HG03135 (cell line): Measurements from ENCODE around the gene CHST15.

ENCODE experiments used
- ATAC-seq: cut with Tn5 transposase; IDR thresholded peaks from one replicate; pipeline ENCODE4 v1.9.1; 2021; ENCODE audit warnings: mild to moderate bottlenecking, moderate library complexity; ENCODE audit not compliant: unreplicated experiment

Gene CHST15, protein sequence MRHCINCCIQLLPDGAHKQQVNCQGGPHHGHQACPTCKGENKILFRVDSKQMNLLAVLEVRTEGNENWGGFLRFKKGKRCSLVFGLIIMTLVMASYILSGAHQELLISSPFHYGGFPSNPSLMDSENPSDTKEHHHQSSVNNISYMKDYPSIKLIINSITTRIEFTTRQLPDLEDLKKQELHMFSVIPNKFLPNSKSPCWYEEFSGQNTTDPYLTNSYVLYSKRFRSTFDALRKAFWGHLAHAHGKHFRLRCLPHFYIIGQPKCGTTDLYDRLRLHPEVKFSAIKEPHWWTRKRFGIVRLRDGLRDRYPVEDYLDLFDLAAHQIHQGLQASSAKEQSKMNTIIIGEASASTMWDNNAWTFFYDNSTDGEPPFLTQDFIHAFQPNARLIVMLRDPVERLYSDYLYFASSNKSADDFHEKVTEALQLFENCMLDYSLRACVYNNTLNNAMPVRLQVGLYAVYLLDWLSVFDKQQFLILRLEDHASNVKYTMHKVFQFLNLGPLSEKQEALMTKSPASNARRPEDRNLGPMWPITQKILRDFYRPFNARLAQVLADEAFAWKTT

DNA sequence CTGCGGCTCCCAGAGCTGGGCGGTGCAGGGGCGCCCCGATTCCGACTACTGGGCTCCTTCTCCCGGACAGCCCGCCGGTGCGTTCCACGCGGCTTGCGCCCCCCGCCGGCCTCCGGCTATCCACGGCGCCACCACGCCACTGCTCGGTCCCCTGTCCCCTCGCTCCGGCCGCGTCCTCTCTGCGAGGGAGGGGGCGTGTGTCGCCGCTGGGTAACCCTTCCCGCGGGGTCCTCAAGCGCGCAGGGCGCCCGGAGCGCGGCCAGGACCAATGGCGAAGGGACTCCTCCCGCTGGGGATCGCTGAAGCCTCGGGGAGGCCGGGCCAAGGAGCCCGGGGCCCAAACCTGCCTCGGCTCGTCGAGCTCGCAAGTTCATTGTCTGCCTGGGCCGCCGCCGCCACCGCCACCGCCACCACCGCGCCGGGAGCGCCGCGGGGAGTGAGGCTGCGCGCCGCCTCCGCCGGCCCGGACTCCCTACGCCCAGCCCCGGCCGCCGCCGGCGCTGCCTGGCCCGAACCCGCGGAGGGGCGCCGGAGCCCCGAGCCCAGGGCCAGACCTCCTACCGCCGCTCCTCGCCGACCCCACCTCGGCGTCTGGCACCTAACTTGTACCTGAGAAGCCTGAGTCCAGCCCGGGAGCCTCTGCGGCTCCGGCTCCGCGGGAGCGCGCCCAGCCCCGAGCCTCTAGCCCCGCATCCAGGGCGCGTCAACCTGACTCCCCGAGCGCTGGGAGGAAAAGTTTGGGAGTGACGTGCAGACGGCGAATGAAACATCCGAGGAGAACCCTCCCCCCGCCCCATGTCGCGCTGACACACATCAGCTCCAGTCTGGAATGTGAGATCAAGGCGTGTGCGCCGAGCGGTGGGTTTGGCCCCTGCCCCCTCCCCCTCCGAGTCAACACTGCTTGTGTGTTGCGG lies at the start of gene CHST15:
Gene CHST15 (minus strand): TSS at position 739 of the 914 bp plus-strand sequence. CDS start 47,386 bp downstream, outside the sequence.
- ATAC-seq: no peak

DNA sequence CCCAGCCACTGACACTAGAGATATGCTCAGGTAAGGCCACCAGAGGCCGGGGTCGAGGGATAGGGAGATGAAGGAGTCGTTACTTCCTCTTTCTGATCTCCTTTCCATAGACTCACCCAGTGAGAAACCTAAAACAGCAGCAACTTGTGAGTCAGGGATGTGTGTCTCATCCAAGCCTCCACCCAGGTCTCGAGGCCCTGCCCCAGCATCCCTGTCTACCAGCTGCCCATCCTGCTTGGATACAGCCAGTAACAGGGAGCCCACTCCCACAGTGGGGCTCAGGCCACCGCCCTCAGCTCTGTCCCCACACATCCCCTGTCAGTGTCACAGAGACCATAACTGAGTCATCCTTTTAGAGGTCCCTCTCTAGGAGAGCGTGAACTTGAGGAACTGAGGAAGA lies 49.6 kb upstream of the CHST15 start:
- ATAC-seq: no peak

DNA sequence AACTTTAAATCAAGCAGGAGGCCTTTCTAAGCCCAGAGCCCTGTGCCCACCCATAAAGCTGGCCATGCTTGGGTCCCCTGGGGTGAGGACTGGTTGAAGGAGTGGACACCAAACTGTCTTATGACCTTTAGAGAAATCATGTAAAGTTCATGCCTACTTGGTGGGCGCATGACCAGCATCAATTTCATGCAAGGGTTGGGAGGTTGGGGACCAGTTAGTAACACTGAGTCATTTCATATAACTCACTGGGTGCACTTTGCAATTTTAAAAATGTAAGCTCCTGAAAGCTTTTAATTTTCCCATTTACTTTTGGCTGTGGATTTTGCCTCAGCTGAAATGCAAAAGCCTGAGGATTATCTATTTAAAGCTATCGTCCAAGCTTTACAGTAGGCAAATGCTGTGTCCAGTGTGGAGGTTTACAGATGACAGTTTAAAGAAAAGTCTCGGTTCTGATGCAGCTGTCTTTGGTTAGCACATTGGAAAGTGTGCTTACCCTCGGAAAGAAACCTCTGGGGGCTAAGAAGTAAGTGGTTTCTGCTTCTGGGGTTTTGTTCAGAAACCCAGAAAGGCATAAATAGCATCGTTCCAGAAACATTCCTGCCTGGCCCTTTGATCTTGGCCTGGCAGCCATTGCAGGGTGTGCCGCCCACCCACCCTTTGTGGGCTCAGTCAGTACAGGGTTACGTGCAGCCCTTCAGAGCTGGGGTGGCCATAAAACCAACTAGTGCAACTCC lies 48.8 kb upstream of the CHST15 start:
- no peak for ATAC-seq

DNA sequence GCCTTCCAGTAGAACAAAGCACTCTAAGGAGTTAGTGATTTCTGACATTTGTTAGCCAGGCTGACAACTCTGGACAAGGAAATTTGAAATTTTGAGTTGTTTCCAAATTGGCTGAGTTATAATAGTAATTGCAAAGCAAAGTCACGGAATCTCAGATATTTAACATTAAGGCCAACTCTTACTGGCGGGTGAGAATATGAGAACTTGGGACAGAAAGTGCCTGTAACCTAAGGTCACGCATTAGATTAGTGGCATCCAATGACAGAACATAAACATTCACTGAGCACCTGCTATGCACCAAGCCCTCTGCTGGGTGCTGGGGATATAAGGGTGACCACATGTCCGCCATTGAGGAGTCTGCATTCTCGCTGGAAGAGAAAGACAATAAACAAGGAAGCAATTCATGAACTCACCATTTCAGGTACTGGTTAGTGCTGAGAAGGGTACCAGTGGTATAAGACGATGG lies 45.5 kb upstream of the CHST15 start:
- no peak for ATAC-seq

DNA sequence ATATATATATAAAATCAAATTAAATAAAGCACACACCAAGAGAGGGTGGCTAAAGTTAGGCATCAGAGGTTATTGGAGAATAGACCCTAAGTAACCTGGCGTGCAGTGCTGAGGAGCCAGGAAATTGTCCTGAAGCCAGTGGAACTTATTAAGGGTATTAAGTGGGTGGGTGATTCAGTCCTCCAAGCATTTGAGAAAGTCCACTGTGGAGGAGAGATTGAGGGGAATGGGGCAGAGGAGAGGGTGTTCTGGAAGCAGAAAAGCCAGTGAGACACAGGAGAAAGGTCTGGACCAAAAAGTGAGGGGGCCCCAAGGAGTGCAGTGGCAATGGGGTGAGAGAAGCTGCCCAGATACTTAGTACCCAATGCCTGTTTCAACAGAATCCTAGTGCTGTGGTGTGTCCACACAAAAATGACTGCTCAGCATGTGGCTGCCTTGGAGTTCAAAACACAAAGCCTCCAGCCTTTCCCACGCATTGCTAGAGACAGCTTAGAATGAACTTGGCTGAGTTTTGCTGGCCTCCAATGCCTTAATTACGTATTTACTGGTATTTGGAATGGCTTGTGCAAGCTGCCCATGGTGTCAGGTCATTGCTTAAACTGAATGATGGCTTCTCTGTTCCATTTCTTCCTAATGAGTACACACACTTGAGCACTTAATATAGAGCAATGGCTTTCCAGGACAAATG lies 44.9 kb upstream of the CHST15 start:
- ATAC-seq: no peak

DNA sequence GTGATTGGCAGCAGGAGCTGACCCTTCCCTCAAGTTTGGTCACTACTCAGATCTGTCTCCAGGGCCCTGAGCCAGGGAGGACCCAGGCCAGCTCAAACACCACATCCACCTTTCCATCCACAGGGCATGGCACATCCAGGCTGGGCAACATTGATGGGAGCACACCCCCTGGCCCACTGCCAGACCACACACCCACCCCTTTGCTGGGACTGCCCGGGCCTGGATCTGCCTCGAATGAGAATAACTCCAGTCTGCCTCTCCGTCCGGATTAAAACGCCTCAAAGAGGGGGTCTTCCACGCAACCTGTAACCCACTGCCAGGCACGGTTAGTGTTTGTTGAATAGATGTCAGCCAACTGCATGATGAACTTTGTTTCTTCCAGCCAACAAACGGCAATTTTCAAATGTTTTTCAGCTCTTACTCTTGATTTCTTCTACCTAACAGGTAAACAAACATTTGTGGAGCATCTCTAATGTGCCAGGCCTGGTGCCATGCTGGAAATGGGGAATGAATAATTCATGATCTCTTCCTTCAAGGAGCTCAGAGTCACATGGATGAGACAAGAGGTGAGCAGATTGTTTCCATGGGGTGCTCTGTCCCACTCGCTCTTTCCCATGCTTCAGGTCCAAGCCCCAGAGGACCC lies 41.0 kb upstream of the CHST15 start:
- ATAC-seq: no peak

DNA sequence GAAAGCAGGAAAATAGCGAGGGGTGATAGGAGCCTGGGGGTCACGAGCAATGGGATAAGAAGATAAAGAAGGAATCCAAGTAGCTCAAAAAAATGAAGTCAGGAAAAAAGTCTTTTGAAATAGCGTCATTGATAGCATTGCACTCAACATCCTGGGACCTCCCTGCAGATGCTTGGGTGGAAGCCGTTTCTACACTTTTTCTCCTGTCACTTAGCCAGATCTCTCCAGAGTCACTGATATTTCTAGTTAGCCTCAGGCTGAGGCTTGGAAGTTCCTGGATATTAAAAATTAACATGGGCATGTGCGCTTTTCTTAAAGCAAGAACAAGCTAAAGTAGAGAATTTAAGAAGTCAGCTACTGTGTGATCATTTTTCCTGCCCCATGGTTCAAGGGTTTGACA lies 39.5 kb upstream of the CHST15 start:
- ATAC-seq: no peak

DNA sequence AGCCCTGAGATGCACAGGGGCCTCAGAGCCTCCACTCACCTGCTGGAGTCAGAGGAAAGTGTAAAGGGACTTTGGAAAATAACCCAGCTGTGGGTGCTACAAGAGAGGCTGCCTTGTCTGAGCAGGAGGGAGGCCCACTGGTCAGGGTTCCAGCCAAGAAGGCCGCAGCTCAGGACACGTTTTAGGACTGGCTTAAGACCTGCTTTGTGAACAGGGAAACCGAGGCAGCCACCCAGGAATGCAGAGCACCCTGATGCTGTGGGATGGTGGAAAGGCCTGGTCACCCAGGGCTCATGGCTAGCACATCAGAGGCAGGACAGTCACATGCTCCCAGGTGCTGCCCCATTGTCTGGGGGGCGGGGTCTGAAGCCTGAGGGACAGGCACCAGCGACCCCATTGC lies 38.9 kb upstream of the CHST15 start:
- no peak for ATAC-seq

DNA sequence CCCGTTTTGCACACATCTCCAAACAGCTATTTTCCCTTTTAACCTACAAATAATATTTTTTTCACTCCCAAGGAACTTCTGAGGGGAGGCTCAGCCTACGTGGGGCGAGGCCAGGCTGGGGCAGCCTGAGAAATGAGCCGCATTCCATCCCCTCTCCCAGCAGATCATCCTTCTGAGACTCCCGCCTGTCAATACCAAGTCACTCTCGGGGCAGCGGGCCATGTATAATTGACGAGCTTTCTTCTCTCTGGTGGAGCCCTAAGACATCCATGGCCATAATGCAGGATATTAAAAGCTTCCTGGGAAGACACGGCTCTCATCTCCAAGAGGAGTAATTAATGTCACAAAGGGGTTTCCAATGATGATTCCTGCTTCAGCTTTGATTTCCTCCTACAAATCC lies 37.8 kb upstream of the CHST15 start:
- ATAC-seq: no peak

DNA sequence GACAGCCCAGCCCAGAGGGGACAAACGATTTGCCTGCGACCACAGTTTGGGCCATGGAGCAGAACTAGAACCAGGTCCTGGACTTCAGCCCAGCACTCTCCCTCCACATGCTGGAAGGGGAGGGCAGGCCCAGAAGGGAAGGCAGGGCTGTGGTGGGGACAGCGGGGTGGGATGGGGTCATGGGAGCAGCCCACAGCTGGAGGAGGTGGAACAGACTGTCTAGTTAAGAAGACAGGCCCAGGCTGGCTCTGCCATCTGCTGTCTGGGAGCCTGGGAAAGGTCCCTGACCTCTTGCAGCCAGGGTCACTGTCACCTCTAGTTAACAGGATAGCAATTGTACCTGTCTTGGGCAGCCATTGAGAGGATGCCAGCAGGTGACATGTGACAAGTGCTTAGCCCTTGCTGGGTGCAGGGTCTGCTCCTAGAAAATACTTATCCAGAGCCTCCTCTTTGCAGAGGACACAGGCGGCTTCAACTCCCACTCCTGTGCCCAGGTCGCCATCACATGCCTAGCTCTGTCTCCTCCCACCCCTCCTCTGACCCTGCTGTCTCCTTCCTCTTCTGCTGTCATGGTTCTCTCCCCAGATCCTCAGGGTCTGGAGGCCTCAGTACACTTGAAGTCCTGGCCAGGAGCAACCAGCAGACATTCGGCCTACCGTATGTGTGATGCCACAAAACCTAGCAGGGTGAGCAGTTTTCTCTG lies 37.0 kb upstream of the CHST15 start:
- ATAC-seq: no peak

DNA sequence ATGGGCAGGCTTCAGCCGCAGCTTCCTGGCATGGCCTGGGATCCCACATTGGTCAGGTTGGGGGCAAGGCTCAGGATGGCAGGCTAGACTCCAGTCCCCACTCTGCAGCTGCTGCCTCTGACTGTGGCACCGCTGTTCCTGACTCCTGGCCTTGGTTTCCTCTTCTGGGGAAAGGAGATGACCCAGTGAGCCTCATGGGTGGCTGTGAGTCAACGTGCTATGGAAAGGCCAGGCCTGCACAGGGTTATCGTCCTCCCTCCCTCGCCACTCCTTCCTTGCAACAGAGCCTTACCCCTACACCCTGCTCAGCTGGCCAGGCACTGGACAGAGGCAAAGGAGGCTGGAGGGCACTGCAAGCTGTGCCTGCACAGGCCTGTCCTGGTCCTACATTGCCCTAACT lies 36.1 kb upstream of the CHST15 start:
- ATAC-seq: no peak

DNA sequence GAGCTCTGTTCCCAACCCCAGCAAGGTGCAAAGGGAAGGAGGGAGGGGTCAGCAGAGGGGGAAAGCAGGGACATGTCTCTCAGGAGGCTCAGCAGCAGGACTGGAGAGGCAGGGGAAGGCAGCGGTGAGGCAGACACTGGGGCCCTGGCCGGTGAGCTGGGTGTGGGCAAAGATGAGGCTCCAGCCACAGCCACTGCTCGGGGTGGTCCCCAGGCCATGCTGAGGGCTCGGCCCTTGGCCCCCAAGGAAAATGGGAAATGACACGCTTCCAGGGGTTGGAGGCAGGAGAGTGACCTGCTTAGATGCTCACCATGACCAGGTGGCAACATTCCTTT lies 35.4 kb upstream of the CHST15 start:
- ATAC-seq: no peak

DNA sequence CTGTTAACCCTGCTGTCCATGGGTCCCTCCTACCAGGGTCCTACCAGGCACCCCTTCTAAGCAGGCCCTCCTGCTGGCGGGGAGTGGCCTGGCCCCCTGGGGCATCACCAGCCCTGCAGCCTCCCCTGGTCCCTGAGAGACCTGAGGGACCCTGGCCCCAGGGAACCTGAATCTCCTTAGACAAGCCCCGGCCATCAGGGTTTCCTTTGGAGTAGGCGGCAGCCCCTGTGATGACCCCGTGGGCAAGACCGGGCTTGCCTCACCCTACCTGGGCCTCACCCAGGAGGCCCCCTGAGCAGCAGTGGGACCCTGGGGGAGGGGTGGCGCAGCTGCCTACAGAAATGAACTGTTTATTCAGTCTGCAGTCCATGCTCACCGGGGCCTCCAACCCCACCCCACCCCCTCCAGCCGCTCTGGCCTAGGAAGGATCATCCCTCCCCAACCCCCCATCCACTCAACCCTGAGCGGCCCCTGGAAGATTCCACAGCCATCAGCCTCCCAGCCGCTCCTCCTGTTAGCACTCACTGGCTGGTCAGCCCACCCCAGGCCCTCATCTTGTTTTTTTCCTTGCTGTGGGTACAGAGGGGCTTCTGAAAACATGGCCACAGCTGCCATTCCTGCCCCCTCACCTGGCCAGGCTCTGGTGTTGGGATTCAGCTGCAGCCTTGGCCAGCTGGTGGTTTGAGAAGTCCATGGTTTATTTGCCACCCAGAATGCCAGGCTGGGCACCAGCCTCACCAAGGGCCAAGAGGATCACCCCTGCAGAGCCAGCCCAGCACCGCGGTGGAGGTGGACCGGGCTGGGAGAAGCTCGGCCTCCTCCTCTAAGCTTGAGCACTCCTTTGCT lies 34.8 kb upstream of the CHST15 start:
- ATAC-seq: no peak

DNA sequence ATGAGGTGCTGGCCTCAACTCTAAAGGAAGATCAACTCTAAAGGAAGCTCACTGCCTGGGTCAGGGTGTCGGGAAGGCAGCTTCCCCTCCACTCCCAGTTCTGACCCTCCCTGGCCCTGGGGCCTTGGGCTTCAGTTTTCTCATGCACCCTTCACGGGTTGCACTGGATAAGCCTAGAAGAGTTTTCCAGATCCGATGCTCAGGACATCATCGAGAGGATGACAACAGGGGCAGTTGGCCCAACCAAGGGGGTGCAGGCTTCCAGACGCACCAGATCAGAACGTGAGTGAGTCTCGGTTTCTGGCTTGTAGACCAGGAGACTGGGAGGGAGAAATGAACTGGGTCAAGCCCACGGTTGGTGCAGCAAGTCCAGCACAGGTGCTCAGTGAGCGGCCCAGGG lies 34.2 kb upstream of the CHST15 start:
- ATAC-seq: no peak

DNA sequence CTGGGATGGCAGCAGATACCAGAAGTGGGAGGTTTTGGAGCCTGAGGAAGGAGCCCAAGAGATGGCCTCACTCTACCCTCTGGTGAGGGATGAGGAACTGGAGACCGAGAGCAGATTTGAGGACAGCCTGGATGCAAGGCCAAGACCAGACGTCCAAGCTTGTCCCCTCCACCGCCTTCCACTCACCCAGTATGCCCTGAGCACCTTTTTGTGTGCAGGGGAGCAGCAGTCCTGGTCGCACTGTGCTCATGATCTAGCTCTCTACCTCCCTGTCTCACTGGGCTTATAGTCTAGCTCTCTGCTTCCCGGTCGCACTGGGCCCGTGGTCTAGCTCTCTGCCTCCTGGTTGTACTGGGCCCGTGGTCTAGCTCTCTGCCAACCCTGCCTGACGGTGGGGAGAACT lies 33.6 kb upstream of the CHST15 start:
- ATAC-seq: no peak

DNA sequence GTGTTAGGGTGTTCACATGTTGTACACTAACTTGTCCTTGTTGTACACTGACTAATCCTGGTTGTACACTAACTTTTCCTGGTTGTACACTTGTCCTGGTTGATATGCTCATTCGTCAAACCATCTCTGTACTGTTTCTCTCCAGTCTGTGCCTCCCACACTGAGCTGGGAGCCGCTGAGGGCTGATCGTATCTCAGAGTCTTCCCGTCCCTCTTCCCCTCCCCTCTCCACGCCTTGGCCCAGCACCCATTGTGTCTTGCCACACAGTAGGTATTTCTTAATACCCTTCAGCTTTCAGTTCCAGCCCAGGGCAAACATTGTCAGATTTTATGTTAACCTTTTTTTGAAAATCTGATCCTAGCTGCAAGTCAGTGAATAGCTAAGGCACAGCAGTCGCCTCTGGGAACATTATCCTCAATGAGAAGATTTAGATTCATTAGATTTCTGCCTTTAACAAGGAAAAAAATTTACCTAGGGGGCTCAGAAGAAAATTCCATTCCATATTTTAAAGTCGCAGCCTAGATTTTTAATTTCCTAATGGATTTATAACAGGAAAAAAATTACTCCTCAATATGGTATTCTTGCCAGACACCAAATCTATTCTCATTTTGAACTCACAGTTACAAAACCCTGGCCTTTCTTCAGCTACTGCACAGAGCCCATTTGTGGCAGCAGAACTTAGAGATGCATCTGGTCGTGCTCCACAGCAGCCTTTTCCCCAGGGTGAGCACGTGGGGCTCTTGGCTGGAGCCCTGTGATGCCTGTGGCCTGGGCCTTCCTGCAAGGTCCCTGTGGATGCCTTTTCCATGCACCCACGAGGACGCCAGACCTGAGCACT lies 33.0 kb upstream of the CHST15 start:
- ATAC-seq: no peak

DNA sequence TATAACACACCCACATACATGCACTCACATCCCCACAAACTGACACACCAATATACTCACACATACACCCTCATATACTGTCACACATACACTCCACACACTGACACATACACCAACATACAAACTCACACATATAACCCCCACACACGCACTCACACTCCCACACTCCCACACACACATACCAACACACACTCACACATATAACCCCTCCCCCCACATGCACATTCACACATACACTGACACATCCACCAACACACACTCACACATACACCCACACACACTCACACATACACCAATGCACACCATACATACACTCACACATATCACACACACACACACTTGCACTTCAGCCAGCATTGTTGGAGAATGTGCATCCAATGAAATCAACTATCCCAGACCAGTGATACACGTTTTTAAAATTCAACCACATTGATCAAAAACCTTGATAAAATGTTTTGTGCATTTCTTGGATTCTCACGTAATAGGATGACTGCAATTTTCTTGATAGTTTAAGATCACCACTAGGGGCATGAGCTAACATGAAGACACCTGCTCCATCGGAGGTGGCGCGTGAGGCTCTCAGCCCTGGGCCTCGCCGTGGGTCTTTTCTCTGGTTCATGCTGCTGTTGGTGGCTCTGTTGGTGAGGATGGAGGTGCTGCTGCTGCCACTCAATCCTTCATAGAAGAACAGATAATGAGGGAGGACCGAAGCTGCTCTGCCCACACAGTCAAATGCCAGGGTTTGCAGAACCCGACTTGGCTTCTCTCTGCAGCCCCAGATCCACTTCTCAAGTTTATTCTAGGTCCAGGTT lies 32.1 kb upstream of the CHST15 start:
- ATAC-seq: no peak
